ENCODE results near the gene PPP1R12B.
"Not testable (repeated sequence)": the region's sequence is repeated elsewhere in the genome, so short reads cannot be mapped to it uniquely, and the experiment has no call there.

DNA sequence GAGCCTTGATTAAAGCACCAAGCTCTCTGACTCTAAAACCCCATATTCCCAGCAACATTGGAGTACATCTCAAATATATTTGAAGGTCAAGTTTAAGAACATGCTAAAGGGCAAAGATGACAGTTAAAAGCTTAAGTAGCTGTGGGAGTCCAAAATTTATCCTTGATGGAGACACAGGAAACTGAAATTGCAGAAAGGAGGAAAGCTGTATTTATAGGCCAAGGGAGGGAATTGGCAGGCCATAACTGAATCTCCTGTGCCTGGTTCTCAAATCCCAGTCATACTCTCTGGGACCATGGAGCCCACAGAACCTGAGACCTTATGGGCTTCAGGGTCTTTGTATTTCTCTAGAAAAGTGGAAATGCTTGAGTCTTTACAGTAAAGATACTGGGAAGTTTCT, 193.9 kb downstream of the PPP1R12B start:
- TF ChIP-seq, protein P1, sequence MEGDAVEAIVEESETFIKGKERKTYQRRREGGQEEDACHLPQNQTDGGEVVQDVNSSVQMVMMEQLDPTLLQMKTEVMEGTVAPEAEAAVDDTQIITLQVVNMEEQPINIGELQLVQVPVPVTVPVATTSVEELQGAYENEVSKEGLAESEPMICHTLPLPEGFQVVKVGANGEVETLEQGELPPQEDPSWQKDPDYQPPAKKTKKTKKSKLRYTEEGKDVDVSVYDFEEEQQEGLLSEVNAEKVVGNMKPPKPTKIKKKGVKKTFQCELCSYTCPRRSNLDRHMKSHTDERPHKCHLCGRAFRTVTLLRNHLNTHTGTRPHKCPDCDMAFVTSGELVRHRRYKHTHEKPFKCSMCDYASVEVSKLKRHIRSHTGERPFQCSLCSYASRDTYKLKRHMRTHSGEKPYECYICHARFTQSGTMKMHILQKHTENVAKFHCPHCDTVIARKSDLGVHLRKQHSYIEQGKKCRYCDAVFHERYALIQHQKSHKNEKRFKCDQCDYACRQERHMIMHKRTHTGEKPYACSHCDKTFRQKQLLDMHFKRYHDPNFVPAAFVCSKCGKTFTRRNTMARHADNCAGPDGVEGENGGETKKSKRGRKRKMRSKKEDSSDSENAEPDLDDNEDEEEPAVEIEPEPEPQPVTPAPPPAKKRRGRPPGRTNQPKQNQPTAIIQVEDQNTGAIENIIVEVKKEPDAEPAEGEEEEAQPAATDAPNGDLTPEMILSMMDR (conservative IDR thresholded peaks at IDR 0.05 in 1 of 2, IDR thresholded peaks at IDR 0.05 in 1 of 2; ENCODE audit: low read depth in 1 of 2, low read length in 2 of 2): not testable (repeated sequence)
- TF ChIP-seq EZH2 (IDR thresholded peaks at IDR 0.05; ENCODE audit: low read length, missing control alignments): not testable (repeated sequence)
